Measurements from ENCODE around the gene THAP10.

- TF ChIP-seq ZNF664 (tag by site-specific recombination; IDR thresholded peaks at IDR 0.05): no peak
- no peak for TF ChIP-seq ZNF24 (tag by site-specific recombination; IDR thresholded peaks at IDR 0.05)
- no peak for TF ChIP-seq MEIS1 (CRISPR knock-in tag; IDR thresholded peaks at IDR 0.05; ENCODE audit: borderline replicate concordance)
- TF ChIP-seq, protein P1, sequence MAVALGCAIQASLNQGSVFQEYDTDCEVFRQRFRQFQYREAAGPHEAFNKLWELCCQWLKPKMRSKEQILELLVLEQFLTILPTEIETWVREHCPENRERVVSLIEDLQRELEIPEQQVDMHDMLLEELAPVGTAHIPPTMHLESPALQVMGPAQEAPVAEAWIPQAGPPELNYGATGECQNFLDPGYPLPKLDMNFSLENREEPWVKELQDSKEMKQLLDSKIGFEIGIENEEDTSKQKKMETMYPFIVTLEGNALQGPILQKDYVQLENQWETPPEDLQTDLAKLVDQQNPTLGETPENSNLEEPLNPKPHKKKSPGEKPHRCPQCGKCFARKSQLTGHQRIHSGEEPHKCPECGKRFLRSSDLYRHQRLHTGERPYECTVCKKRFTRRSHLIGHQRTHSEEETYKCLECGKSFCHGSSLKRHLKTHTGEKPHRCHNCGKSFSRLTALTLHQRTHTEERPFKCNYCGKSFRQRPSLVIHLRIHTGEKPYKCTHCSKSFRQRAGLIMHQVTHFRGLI (tag by site-specific recombination; IDR thresholded peaks at IDR 0.05): no peak
- TF ChIP-seq CTCF (tag by site-specific recombination; IDR thresholded peaks at IDR 0.05): no peak
Observed at GRCh38 chr15:70834999-70835398, 57.2 kb downstream of the THAP10 start.
